Measurements from ENCODE around the gene PPAN. TPM values are rescaled to one million over a fixed set of nuclear protein-coding genes. Genes with fewer than 3 reads are reported as not detected.

PPAN gene
- total RNA-seq, 1 experiment from 2014 or later, result 39.7 TPM

DNA sequence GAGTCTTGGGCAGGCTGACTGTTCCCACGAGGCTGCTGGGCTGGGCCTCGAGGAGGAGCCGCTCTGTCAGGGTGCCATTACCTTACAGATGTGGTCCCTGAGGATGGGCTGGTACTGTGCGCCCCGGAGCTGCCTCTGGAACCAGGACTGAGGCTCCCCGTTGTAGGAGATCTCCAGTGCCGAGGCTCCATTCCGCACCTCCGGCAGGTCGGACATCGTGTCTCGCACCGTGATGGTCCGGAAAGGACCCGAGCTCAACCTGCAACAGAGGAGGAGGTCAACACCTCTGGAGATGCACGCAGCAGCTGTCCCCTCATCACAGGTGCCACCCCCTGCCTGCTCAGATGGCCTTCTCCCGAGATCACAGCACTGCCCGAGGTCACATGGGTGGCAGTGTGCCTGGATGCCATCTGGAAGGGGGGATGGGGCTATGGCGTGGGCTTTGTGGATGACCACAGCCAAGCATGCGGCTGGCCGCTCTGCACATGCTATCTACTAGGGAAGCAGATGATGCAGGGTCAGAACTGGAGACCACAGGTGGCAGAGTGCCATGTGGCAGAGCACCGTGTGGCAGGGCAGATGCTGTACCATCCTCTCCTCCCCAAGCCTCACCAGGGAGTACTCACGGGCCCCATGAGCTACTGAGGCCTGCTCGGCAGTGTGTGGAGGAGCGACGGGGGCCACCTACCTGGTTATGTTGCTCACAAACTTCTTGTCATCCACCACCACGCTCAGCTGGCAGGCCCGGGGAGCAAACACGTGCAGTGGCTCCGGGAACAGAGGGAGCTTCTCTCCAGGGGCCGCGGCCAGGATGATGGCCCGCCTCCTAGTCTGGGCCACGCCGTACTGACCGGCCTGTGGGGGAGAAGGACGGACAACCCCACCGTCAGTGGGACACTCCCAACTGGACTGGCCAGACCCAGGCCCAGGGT, 31.9 kb downstream of the PPAN start:
- DNase-seq (ENCODE audit: extremely low read depth, low read depth), result no peak

DNA sequence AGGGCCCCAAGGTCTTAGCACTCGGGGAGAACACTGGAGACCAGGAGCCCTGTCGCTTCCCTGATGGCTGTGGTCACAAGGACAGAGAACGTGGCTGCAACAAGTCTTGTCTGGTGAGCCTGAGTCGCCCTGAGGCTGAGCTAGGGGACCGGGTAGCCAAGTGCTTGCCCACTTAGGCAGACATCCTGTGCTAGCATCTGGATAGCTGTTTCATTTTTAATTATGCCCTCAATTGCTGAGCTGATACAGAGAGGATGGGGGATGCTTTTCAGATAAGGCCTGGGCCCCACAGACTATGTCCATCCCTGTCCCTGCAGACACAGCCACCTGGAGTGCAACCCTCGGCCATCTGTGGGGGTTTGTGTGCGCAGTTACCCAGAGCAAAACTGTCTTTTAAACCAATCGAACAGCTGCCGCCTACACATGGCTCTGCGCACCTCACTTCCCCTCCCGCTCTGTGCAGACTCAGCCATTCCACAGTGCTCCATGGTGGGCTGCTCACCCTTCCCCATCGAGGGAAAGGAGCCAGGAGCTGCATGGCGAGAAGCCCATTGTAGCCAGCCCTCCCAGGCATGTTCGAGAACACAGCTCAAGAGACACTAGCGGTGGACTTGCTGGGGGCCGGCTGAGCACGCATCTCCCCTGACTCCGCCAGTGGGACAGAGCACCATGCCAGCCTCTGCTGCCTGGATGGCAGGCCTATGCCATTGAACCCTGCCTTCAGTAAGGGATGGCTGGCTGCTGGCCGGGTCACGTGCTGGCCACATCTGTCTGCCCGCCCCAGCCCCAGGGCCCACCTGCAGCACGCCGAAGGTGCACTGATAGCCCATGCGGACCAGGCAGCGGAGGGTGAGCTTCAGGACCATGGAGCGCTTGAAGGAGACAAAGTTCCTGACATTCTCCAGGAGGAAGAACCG, 33.0 kb downstream of the PPAN start:
- DNase-seq (ENCODE audit: extremely low read depth, low read depth), result no peak

DNA sequence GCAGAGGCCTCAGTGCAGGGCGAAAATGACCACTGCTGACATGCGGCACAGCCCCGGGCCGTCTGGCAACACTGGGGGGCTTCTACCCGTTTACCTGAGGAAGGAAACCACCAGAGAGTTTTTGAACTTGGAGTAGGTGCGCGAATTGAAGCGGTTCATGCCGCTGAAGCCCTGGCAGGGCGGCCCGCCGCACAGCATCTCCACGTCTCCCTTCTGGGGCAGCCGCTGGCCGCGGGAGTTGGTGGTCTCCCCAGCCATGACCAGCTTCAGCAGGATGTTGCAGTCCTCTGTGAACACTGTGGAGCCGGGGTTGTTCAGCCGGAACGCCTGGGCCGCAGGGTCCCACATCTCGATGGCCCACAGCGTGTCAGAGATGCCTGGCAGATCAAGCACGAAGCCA, 33.8 kb downstream of the PPAN start:
- no peak for DNase-seq (ENCODE audit: extremely low read depth, low read depth)

DNA sequence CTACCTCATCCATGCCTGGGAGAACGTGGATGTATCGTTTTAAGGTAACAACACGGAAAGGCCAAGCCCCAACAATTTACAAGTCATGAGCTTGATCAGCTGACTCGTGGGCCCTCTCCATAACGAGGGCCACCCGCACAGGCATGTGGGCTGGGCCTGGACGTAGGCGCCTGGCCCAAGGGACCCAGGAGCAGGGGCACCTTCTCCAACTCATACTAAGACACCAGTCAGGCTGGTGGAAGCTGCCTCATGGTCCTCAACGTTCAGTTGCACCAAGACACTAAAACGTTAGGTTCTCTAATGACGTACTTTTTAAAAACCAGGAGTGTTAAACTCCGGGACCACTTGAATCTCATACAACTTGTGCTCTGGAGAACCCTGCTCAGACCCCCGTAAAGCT, 35.3 kb downstream of the PPAN start:
- no peak for DNase-seq (ENCODE audit: extremely low read depth, low read depth)

GRCh38 chr19:10141973-10142372, 35.8 kb downstream of the PPAN start:
- DNase-seq (ENCODE audit: extremely low read depth, low read depth), result no peak

GRCh38 chr19:10142701-10143375, 36.7 kb downstream of the PPAN start:
- DNase-seq (ENCODE audit: extremely low read depth, low read depth), result no peak

- DNase-seq (ENCODE audit: extremely low read depth, low read depth), result no peak
Measured at GRCh38 chr19:10143681-10144080, 37.5 kb downstream of the PPAN start.

DNA sequence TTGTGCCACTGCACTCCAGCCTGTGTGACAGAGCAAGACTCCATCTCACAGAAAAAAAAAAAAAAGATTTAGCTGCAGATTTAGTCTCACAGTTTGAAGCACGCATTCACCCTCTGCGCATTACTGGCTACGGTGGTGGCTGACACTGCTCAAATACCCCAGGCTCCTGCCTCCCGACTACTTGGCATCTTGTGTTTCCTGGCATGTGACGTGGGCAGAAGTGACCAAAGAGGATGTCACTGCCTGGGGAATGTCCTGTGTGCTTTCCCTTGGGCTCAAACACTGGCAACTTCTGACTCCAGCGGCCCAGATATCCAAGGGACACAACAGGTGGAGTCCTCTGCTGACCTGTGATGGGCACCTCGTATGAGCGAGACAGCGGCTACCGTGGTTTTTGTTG, 38.2 kb downstream of the PPAN start:
- DNase-seq (ENCODE audit: extremely low read depth, low read depth), result no peak

DNA sequence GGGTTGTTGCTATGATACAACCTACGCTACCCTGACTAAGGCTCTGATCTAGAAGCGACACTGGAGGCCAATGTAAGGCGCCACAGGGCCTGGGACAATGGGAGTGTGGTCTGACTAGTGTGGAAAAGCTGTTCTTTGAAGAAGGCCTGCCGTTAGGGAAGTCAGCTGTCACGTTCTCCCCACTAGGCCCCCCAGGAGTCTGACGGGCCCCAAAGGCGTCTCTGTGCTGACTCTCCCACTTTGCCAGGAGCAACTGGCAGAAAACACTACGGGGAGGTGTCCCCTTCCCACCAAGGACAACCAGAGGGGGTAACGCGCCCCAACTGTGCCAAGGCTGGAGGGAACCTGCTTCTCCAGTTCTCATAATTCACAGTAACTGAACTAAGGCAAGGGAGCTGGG, 38.9 kb downstream of the PPAN start:
- no peak for DNase-seq (ENCODE audit: extremely low read depth, low read depth)

- DNase-seq (ENCODE audit: extremely low read depth, low read depth), result no peak
Measured at GRCh38 chr19:10146142-10146541, 40.0 kb downstream of the PPAN start.

DNA sequence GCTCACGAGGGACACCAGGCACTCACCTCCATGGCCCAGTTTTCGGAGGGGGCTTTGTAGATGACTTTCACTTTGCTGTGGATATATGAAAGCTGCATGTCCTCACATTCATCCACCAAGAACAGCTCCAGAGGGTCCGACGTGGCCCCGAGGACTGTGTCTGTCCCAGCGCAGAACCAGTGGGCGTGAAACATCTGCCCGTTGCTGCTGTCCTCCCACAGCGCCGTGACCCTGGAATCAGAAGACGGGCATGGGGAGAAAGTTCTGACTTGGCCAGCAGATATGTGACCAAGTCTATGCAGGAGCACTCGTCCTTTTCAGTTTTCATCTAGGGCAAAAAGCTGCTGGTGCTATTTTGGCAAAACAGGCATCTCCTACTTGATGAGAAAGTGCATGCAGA, 43.3 kb downstream of the PPAN start:
- no peak for DNase-seq (ENCODE audit: extremely low read depth, low read depth)

DNA sequence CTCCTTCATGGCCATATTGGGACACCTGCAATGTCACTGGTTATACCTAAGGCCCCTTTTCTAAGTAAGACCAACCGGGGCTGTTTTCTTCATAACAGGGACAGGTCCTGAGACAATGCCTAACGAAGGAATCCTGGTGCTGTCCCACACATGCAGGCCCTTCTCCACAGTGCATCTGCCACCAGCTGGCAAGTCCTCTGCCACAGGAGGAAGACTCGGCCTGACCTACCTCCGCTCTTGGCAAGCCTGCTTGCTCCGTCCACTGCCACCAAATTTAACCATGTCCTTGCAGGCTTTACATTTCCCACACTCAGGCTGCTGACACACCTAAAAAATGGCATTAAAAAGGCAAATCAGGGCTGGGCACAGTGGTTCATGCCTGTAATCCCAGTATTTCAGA, 45.4 kb downstream of the PPAN start:
- DNase-seq (ENCODE audit: extremely low read depth, low read depth), result no peak

- DNase-seq (ENCODE audit: extremely low read depth, low read depth), result no peak
Measured at GRCh38 chr19:10152100-10152499, 45.9 kb downstream of the PPAN start.

DNA sequence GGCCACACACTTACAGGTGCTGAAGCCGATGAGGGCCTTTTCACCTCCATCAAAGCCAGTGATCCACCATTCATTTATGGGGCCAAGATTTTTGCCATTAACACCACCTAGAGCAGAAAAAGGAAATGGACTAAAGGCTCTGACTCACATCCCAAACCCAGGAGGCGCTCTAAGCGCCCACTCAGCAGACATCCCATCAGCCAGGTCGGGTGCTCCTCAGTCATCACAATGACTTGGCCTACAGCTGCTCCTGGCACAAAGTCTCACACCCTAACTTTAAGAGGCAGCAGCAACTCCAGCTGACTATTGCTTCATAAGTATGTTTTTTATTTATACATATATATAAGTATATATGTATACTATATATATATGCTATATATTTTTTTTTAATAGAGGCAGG, 49.7 kb downstream of the PPAN start:
- DNase-seq (ENCODE audit: extremely low read depth, low read depth), result no peak

GRCh38 chr19:10158071-10158470, 51.9 kb downstream of the PPAN start:
- no peak for DNase-seq (ENCODE audit: extremely low read depth, low read depth)

GRCh38 chr19:10158485-10158884, 52.3 kb downstream of the PPAN start:
- DNase-seq (ENCODE audit: extremely low read depth, low read depth), result no peak

GRCh38 chr19:10159610-10160009, 53.4 kb downstream of the PPAN start:
- no peak for DNase-seq (ENCODE audit: extremely low read depth, low read depth)
